ENCODE data around the gene NHLRC3. TPM values are rescaled to one million over a fixed set of nuclear protein-coding genes. Genes with fewer than 3 reads are reported as not detected.
"Not testable (repeated sequence)": the region's sequence is repeated elsewhere in the genome, so short reads cannot be mapped to it uniquely, and the experiment has no call there.

The NHLRC3 gene
- polyA plus RNA-seq, 3 donors: 34.7 to 75.1 (median 45.5) TPM

DNA sequence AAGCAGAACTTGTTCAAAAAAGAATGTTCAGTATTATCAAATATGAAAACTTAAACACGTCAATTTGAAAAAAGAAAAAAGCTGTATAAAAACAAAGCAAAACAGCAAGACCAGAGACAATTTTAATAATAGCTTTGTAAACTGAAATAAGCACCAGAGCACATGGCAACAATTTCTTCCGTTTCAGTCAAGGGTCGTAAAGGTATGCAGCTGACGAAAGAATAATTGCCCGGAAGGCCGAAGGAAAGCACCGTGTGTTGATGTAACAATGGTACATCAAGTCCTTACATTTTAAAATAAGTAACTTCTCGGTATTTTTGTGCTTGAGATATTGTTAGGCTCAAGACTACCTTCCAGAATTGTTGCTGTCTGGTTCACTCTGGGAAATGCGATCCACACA is 2.0 kb upstream of the NHLRC3 start:
- peak in 2 of 11 donors; percentile 17 to 20 for DNase-seq (ENCODE audit: extremely low read depth in 1 of 11, low read depth in 9 of 11, low spot score in 4 of 11)

DNA sequence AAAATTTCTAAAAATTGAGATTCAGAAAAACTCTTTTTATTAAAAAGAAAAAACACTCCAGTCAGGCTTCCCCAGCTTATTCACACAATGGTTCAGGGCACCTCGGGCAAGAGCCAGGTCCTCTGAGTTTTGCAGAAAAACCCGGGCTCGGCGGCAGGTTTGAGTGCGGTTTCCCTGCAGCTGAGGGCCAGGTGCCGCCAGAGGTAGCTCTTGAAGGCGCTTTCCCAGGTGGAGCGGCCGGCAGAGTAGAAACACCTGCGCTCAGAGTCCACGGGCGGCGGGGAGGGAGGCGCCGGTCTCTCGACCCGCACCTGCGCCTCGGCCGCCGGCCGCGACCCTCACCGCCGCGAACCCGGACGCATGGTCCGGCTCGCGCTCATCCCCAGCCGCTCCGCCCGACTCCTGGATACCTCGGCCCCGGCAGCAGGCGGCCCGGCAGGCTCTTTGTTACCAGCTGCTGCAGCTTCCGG is 811 bp upstream of the NHLRC3 start:
- DNase-seq (ENCODE audit: extremely low read depth in 1 of 11, low read depth in 9 of 11, low spot score in 4 of 11): no peak

DNA sequence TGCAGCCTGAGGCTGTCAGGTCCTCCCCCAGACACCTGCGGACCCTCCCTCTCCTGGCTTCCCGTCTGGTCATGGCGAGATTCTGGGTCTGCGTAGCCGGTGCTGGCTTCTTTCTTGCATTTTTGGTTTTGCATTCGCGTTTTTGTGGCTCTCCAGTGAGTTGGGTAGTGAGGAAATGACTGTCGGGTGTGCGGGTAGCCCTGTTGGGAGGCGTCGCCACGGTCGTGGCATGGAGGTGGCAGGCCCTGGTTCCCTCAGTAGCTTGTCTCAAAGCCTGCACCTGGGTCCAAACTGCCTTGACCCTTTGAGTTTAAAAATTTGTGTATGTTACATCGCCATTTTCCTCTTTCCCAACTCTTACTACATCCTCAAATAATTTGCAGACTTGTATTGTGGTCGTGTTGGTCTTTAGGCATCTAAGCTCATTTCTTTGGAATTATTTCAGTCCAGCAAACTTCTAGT is 344 bp downstream of the NHLRC3 start:
- DNase-seq (ENCODE audit: extremely low read depth in 1 of 11, low read depth in 9 of 11, low spot score in 4 of 11): peak in 1 of 11 donors; percentile 12

DNA sequence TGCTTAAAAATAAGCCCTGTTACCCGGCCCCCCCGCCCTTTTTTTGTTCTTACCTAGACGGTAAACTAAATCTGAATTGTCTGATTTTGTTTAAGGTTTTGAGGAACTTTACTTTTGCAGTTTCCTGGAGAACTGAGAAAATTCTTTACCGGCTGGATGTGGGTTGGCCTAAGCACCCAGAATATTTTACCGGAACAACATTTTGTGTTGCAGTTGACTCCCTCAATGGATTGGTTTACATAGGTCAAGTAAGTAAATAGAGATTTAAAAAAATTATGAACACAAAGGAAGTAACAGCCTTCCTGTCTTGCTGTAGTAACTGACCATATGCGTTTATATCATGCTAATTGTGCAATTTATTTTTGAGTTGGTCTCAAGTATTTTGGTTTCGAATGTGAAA is 785 bp downstream of the NHLRC3 start:
- DNase-seq (ENCODE audit: extremely low read depth in 1 of 11, low read depth in 9 of 11, low spot score in 4 of 11): no peak

DNA sequence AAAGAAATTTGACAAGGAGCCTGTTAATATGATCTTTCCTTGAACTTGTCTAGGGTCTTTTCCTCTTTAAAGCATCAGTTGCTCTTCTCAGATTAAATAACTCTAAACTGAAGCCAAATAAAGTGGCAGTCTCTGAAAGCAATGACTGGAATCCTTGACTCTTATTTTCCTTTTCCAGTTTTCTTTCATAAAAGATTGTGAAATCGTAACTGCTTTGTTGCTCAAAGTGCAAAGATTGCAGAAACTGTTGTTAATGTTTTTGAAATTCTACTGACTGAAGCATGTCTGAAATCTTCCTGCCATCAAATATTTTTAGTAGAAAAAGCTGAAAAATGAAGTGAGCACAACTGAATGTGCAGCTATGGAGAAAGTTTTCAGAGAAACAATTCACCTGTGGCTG is 1.9 kb downstream of the NHLRC3 start:
- DNase-seq (ENCODE audit: extremely low read depth in 1 of 11, low read depth in 9 of 11, low spot score in 4 of 11): no peak

DNA sequence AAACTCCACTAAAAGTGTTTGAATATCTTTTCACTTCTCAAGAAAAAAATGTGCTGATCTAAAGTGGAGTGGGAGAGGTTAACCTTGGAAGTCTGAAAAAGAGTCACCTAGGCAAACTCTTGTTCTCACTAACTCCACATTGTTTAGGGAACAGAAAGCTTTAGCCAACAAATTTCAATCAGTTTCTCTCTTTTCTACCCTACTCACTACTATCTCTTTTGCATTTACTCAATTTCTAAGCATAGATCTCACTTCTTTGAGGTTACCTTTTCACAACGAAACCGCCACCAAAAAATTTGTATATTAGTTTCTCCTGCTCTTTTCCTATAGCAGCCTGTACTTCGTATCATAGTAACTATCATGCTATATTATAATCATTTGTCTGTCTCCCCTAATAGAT is 6.3 kb downstream of the NHLRC3 start:
- no peak for DNase-seq (ENCODE audit: extremely low read depth in 1 of 11, low read depth in 9 of 11, low spot score in 4 of 11)

DNA sequence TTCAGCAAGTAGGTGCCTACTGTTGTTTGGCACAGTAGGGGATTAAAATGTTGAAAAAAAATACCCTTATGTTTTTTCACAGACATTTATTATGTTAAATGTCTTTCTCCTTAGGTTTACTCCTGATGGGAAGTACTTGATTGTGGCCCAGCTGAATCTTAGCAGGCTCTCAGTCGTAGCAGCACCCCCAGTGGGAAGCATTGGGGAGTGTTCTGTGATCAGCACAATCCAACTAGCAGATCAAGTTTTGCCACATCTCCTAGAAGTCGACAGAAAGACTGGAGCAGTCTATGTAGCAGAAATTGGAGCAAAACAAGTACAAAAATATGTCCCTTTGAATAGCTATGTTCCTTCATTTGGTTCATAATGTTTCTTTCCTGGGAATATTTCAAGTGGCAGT is 9.3 kb downstream of the NHLRC3 start:
- DNase-seq (ENCODE audit: extremely low read depth in 1 of 11, low read depth in 9 of 11, low spot score in 4 of 11): peak in 1 of 11 donors; percentile 20

DNA sequence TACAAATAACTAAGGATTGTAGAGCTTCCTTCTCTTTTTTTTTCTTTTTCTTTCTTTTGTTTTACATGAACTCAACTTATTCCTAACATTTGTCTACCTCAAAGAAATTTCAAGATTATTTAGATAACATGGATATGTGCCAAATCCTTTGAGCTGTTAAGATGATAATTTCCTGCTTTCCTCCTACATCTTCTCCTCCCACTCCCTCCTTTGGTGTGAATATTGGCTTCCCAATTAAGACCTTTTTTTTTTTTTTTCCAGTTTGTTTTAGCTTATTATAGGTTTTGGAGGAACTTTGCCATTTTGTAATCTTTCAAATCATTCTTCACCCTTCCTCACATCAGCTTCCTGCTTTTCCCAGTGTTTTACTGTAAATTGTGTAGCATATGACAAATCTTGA is 10.6 kb downstream of the NHLRC3 start:
- DNase-seq (ENCODE audit: extremely low read depth in 1 of 11, low read depth in 9 of 11, low spot score in 4 of 11): no peak

DNA sequence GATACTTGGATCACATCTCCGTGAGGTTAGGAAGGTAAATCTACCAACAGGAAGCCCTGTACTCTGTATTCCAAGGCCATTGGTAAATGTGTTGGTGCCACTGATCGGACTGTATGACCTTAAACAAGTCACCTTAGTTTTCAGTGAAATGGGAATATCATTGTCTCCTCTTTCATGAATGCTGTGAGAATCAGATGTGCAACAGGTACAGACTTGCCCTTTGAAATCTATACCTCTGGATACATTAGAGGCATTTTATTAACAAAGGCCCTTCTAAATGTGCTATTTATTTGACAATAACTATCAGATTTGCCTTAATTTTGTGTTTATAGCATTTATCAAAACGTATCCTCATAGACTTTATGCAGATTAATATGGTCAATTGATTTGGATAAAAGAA is 11.0 kb downstream of the NHLRC3 start:
- no peak for DNase-seq (ENCODE audit: extremely low read depth in 1 of 11, low read depth in 9 of 11, low spot score in 4 of 11)

DNA sequence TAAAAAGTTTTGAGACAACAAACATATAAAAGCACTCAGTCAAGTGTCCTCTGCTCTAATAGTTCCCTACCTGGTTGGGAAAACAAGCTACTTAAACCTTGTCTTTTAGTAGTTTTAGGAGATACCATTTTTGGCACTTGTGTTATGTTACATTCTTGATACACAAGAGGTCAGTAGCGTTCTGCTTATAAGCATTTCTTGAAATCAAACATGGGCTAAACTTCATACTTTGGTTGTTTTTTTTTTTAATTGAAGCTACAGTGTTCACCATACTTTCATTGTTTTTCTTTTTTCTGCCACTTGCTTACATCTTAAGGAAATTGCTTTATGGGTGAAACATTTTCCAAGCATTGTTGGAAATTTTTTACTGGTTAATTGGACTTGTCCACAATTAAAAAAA is 12.9 kb downstream of the NHLRC3 start:
- peak in 3 of 11 donors; percentile 18 to 48 (median 34) for DNase-seq (ENCODE audit: extremely low read depth in 1 of 11, low read depth in 9 of 11, low spot score in 4 of 11)

DNA sequence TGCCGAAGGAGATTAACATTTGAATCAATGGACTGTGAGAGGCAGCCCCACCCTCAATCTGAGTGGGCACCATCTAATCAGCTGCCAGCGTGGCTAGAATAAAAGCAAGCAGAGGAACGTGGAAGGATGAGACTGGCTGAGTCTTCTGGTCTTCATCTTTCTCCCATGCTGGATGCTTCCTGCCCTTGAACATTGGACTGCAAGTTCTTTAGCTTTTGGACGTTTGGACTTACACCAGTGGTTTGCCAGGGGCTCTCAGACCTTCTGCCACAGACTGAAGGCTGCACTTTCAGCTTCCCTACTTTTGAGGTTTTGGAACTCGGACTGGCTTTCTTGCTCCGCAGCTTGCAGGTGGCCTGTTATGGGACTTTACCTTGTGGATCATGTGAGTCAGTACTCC is 14.7 kb downstream of the NHLRC3 start:
- DNase-seq (ENCODE audit: extremely low read depth in 1 of 11, low read depth in 9 of 11, low spot score in 4 of 11): no peak

DNA sequence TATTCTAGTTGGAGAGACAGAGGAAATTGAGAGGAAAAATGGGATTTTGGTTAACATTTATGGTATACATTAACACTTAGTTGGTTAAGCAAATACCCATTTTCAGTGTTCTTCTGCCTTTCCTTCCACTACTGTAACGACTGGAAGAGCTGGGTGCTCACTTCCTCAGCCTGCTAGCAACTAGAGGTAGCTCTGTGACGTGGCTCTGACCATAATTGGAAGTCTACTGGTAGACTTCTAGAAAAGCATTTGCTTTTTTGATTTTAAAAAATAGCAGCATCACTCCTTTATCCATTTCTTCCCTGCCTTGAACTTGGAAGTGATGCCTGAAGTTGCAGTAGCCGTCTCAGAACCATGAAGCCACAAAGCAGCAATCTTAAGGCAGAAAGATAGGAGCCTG is 15.9 kb downstream of the NHLRC3 start:
- DNase-seq (ENCODE audit: extremely low read depth in 1 of 11, low read depth in 9 of 11, low spot score in 4 of 11): no peak

DNA sequence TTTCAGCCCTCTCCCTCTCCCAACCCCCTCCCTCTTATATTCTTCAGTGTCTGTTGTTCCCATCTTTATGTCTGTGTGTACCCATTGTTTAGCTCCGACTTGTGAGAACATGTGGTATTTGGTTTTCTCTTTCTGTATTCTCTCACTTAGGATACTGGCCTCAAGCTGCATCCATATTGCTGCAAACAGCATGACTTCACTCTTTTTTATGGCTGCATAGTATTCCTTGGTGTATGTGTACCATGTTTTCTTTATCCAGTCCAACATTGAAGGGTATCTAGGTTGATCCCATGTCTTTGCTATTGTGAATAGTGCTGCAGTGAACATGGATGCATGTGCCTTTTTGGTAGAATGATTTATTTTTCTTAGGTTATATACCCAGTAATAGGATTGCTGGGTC is 17.8 kb downstream of the NHLRC3 start:
- no peak for DNase-seq (ENCODE audit: extremely low read depth in 1 of 11, low read depth in 9 of 11, low spot score in 4 of 11)

DNA sequence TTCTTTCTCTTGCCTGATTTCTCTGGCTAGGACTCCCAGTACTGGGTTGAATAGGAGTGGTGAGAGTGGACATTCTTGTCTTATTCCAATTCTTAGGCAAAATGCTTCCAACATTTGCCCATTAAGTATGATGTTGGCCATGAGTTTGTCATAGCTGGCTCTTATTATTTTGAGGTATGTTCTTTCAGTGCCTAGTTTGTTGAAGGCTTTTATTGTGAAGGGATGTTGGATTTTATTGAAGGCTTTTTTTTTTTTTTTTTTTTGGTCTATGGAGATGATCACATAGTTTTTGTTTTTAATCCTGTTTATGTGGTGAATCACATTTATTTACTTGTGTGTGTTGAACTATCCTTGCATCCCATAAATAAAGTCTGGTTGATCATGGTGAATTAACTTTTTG is 19.8 kb downstream of the NHLRC3 start:
- DNase-seq (ENCODE audit: extremely low read depth in 1 of 11, low read depth in 9 of 11, low spot score in 4 of 11): no peak

DNA sequence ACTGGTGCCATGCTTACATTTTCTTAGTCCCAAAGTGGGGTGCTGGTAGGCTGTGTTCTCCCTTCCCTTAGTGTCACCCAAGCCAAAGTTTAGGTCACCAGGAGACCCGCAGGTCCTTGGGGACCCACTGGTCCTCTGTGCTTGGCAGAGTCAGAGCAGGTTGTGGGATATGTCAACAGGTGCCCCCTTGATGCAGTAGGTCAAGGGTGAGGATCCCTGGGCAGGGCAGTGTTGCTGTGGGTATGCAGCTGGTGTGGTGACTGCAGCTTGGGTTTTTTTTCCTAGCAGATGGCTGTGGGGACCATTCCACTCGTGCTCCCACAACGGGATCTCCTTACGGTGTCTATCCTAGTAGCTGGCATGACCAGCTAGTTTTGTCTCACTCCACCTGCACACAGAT is 23.7 kb downstream of the NHLRC3 start:
- DNase-seq (ENCODE audit: extremely low read depth in 1 of 11, low read depth in 9 of 11, low spot score in 4 of 11): no peak

DNA sequence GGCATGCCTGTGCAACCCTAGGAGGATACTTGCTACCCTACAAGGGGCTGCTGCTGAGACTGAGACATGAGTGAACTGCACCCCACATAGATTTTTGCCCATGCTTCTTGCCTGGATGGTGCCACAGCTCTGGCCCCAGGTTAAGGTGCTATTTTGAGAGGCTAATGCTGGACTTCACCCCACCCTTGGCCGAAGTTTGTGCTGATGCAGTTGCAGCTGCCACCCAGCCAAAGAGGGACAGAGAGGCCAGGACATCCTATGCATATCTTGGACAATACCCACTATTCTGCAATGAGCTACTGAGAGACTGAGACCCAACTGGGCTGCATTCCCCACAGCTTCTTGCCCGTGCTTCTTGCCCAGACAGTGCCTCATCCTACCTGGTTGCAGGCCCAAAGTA is 34.6 kb downstream of the NHLRC3 start:
- no peak for DNase-seq (ENCODE audit: extremely low read depth in 1 of 11, low read depth in 9 of 11, low spot score in 4 of 11)

DNA sequence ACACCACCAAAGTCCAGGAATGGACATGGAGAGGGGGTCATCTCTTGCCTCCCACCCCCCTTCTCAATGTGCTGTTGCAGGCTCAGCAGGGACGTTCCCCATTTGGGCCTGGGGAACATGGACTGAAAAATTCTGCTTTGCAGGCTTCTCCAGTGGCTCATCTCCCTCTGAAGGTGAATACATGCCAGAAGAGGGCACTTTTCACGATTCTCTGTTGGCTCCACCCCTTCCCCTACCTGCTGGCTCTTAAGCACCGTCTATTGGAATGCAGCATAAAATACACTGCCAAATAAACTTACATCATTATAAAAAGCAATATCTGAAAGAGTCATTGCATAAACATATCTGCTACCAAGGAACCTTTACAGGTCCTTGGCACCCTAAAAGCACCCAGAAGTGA is 35.7 kb downstream of the NHLRC3 start:
- DNase-seq (ENCODE audit: extremely low read depth in 1 of 11, low read depth in 9 of 11, low spot score in 4 of 11): no peak

DNA sequence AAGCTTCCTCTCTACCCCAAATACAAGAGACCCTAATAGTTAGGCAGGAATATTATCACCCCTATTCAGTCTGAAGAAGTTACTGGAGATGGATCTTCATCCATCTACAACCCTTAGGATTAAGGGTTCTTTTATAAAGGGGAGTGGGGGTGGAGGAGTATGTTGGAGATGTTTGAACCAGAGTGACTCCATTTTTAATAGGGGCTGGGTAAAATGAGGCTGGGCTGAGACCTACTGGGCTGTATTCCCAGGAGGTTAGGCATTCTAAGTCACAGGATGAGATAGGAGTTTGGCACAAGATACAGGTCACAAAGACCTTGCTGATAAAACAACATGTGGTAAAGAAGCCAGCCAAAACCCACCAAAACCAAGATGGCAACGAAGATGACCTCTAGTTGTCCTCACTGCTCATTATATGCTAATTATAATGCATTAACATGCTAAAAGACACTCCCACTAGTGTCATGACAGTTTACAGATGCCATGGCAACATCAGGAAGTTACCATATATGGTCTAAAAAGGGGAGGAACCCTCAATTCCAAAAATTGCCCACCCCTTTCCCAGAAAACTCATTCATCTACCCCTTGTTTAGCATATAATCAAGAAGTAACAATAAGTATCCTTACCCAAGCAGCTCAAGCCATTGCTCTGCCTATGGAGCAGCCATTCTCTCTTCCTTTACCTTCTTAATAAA is 48.1 kb downstream of the NHLRC3 start:
- DNase-seq (ENCODE audit: extremely low read depth in 1 of 11, low read depth in 9 of 11, low spot score in 4 of 11): not testable (repeated sequence)

DNA sequence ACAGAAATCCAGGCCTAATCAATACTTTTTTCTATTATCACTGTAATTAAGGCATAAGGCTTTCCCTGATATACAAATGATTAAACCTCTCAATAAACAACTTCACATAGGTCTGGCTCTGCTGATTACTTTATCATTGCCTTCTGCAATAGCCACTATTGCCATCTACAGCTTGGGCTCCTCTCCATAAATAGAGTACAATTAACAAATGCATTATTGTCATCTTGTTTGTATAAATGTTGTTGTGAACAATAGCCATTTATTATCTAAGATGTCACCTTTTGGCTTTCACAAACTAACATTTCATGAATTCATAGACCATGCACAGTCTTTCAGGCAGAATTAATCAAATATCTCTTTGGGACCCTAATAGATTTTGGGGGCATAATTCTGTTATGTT is 53.3 kb downstream of the NHLRC3 start:
- no peak for DNase-seq (ENCODE audit: extremely low read depth in 1 of 11, low read depth in 9 of 11, low spot score in 4 of 11)

DNA sequence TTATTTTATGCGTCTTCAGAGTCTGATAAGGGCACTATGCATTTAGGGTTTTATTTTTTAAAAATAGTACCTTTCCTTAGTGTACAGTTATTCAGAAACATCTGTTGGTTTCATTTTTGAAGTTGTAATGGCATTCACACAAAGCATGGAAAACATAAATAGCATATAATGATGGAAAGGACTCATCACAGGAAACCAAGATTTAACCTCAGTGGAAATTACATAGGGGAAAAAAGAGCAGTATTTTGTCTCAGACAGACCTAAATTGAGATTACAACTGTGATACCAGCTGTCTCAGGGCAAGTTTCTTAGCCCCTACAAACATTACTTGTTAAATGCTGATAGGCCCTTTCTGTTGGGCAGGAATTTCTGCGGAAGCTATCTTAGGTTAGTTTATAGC is 57.2 kb downstream of the NHLRC3 start:
- DNase-seq (ENCODE audit: extremely low read depth in 1 of 11, low read depth in 9 of 11, low spot score in 4 of 11): no peak

DNA sequence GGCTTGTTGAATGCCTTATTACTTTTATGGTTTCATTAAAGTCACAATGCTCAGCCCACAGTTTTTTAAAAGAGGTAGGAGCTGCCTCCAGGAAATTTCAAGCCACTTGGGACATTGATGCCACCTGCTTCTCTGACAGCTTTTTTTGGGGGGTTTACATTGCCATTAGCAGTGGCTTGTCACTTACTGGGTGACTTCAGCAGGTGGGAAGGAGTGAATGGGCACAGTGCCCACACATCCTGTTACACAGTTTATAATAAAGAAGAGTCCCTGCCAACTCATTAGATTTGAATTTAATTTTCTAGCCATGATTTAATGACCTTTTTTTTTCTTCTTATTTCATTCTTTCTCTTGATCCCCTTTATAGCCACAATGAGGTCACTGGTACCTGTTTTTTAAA is 61.0 kb downstream of the NHLRC3 start:
- DNase-seq (ENCODE audit: extremely low read depth in 1 of 11, low read depth in 9 of 11, low spot score in 4 of 11): no peak
